K562 (cell line): ENCODE data around the gene C20orf173. TPM values are rescaled to one million over a fixed set of nuclear protein-coding genes. Genes with fewer than 3 reads are reported as not detected.

ENCODE experiments used
- AFF1 ChIP-seq, 2 experiments: fragments of 450-650 bp; IDR thresholded peaks; 2 replicates each; pipeline ENCODE4 v1.6.1; 2018; ENCODE audit warnings: mild to moderate bottlenecking in 2 of 2, low read depth in 1 of 2; ENCODE audit not compliant: partially characterized antibody in 2 of 2
- DIDO1 ChIP-seq: fragments of 450-650 bp; IDR thresholded peaks from 2 replicates; pipeline ENCODE4 v1.6.1; 2016; ENCODE audit warnings: low read depth, missing biosample characterization, missing genetic modification characterization
- ESRRA ChIP-seq: fragments of 450-650 bp; IDR thresholded peaks from 2 replicates; pipeline ENCODE4 v1.6.1; 2014; ENCODE audit warnings: low read depth, mild to moderate bottlenecking, moderate library complexity, borderline replicate concordance
- GTF2B ChIP-seq: IDR thresholded peaks from 2 replicates; pipeline ENCODE4 v1.6.1; 2011; ENCODE audit not compliant: insufficient read length; ENCODE audit errors: extremely low read depth
- HNRNPLL ChIP-seq: fragments of 200-400 bp; formaldehyde crosslinking; IDR thresholded peaks from 2 replicates; pipeline ENCODE4 v1.6.1; 2017; ENCODE audit warnings: low read length, low read depth, mild to moderate bottlenecking; ENCODE audit not compliant: poor library complexity, severe bottlenecking
- MGA ChIP-seq: fragments of 450-650 bp; IDR thresholded peaks from 2 replicates; pipeline ENCODE4 v1.6.1; 2016; ENCODE audit warnings: mild to moderate bottlenecking, moderate library complexity
- PCBP2 ChIP-seq: fragments of 200-400 bp; formaldehyde crosslinking; IDR thresholded peaks from 2 replicates; pipeline ENCODE4 v1.6.1; 2018; ENCODE audit warnings: low read length, low read depth, mild to moderate bottlenecking, moderate library complexity; ENCODE audit not compliant: poor library complexity, severe bottlenecking
- RAD51 ChIP-seq: fragments of 450-650 bp; IDR thresholded peaks from 2 replicates; pipeline ENCODE4 v1.7.1; 2016; ENCODE audit warnings: low read depth, mild to moderate bottlenecking, borderline replicate concordance
- TCF7 ChIP-seq: sonication (generic); IDR thresholded peaks from 2 replicates; pipeline ENCODE4 v1.6.1; 2016; ENCODE audit warnings: antibody characterized with exemption, borderline replicate concordance
- TEAD4 ChIP-seq, 2 experiments: sonication (generic) in 1 of 2; formaldehyde crosslinking in 1 of 2; IDR thresholded peaks; 2 replicates each; pipeline versions ENCODE4 v1.6.1 to v1.8.0; 2012 to 2022; ENCODE audit warnings: borderline replicate concordance in 1 of 2, inconsistent platforms in 1 of 2, low read length in 1 of 2, mild to moderate bottlenecking in 1 of 2, missing genetic modification reagents in 1 of 2
- ZNF184 ChIP-seq: sonication (generic); formaldehyde crosslinking; IDR thresholded peaks from 2 replicates; pipeline ENCODE4 v1.5.0; 2020; ENCODE audit warnings: missing genetic modification reagents
- polyA plus RNA-seq, 8 experiments: library from polyadenylated mRNA; depleted of rRNA in 4 of 8; stranded (reverse) in 5 of 8; unstranded in 3 of 8; fragments of >200 nt; fragmentation: Nextera tagmentation in 2 of 8; fragmentation: Illumina TruSeq in 1 of 8; extraction: Ambion mirVana in 2 of 8; extraction: Trizol in 1 of 8; gene quantifications; 2 replicates each; pipeline versions ENCODE4 v1.2.1 to v1.2.3, GENCODE V29; 2011 to 2014; ENCODE audit warnings: inconsistent platforms in 1 of 8, missing spikeins in 1 of 8
- total RNA-seq, 7 experiments: library from RNA; depleted of rRNA in 6 of 7; stranded (reverse); fragments of >200 nt in 6 of 7; fragmentation: Illumina TruSeq in 2 of 7; extraction: Trizol in 2 of 7; gene quantifications; 2 replicates each; pipeline versions ENCODE4 v1.2.1 to v1.2.3, GENCODE V29; 2011 to 2021; ENCODE audit warnings: low replicate concordance in 1 of 7

The C20orf173 gene
- total and polyA plus RNA-seq, 9 of the 15 experiments (the other 6 are each of a cell fraction or from before 2014, with no cell fraction given): not detected

GRCh38 chr20:35515341-35515740, 14.1 kb downstream of the C20orf173 start (continued):
- TF ChIP-seq MGA (no peak), HNRNPLL (no peak), DIDO1 (no peak), PCBP2 (no peak), AFF1 (IDR thresholded peaks at IDR 0.05; ENCODE audit: low read depth in 1 of 2, partially characterized antibody in 2 of 2) (no peak), ZNF184 (CRISPR knock-in tag) (no peak), TCF7 (no peak), ESRRA (no peak), TEAD4 (IDR thresholded peaks at IDR 0.05; ENCODE audit: low read length) (no peak), TEAD4 (CRISPR knock-in tag; IDR thresholded peaks at IDR 0.05; ENCODE audit: borderline replicate concordance) (no peak), RAD51 (no peak), GTF2B (no peak)
